HG03196 (cell line): Measurements from ENCODE around the gene MAP4K1.
"Not testable (repeated sequence)": the region's sequence is repeated elsewhere in the genome, so short reads cannot be mapped to it uniquely, and the experiment has no call there.

Experiments used
- ATAC-seq: cut with Tn5 transposase; IDR thresholded peaks from one replicate; pipeline ENCODE4 v1.9.1; 2021; ENCODE audit not compliant: unreplicated experiment

Gene MAP4K1

GRCh38 chr19:38579304-38579703, 38.4 kb downstream of the MAP4K1 start:
- ATAC-seq, result not testable (repeated sequence)

- no peak for ATAC-seq
Measured at GRCh38 chr19:38577826-38578225, 39.9 kb downstream of the MAP4K1 start.

GRCh38 chr19:38571682-38572081, 46.1 kb downstream of the MAP4K1 start:
- no peak for ATAC-seq

- no peak for ATAC-seq
Measured at GRCh38 chr19:38569368-38569983, 48.3 kb downstream of the MAP4K1 start.

GRCh38 chr19:38565691-38566105, 52.1 kb downstream of the MAP4K1 start:
- ATAC-seq, result no peak

GRCh38 chr19:38564981-38565690, 52.6 kb downstream of the MAP4K1 start:
- ATAC-seq, result no peak

GRCh38 chr19:38563475-38563874, 54.3 kb downstream of the MAP4K1 start:
- no peak for ATAC-seq

GRCh38 chr19:38562096-38562495, 55.7 kb downstream of the MAP4K1 start:
- no peak for ATAC-seq

GRCh38 chr19:38561658-38562057, 56.1 kb downstream of the MAP4K1 start:
- no peak for ATAC-seq

GRCh38 chr19:38561053-38561606, 56.6 kb downstream of the MAP4K1 start:
- ATAC-seq, result no peak

GRCh38 chr19:38559428-38560401, 58.0 kb downstream of the MAP4K1 start:
- peak; percentile 68 for ATAC-seq

- not testable (repeated sequence) for ATAC-seq
Measured at GRCh38 chr19:38558933-38559332, 58.8 kb downstream of the MAP4K1 start.

- ATAC-seq, result peak; percentile 44
Measured at GRCh38 chr19:38557205-38557799, 60.5 kb downstream of the MAP4K1 start.

- ATAC-seq, result no peak
Measured at GRCh38 chr19:38556521-38557174, 61.1 kb downstream of the MAP4K1 start.

- ATAC-seq, result no peak
Measured at GRCh38 chr19:38555200-38555599, 62.6 kb downstream of the MAP4K1 start.

GRCh38 chr19:38554676-38555141, 63.0 kb downstream of the MAP4K1 start:
- ATAC-seq, result no peak

- not testable (repeated sequence) for ATAC-seq
Measured at GRCh38 chr19:38553239-38553638, 64.5 kb downstream of the MAP4K1 start.

GRCh38 chr19:38551450-38551813, 66.3 kb downstream of the MAP4K1 start:
- ATAC-seq, result no peak

GRCh38 chr19:38550376-38550775, 67.4 kb downstream of the MAP4K1 start:
- no peak for ATAC-seq

- no peak for ATAC-seq
Measured at GRCh38 chr19:38549942-38550341, 67.8 kb downstream of the MAP4K1 start.
